NCI-H82 treated with DMSO at 0.1 percent for 48 hours (cell line): ENCODE results near the gene DDIT3.
"Not testable (repeated sequence)": the region's sequence is repeated elsewhere in the genome, so short reads cannot be mapped to it uniquely, and the experiment has no call there.

ENCODE experiments used
- DNase-seq: peaks from one replicate; lab custom pipeline; 2025; ENCODE audit not compliant: unreplicated experiment; lab: John Stamatoyannopoulos, UW

Gene DDIT3, protein sequence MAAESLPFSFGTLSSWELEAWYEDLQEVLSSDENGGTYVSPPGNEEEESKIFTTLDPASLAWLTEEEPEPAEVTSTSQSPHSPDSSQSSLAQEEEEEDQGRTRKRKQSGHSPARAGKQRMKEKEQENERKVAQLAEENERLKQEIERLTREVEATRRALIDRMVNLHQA

DNA sequence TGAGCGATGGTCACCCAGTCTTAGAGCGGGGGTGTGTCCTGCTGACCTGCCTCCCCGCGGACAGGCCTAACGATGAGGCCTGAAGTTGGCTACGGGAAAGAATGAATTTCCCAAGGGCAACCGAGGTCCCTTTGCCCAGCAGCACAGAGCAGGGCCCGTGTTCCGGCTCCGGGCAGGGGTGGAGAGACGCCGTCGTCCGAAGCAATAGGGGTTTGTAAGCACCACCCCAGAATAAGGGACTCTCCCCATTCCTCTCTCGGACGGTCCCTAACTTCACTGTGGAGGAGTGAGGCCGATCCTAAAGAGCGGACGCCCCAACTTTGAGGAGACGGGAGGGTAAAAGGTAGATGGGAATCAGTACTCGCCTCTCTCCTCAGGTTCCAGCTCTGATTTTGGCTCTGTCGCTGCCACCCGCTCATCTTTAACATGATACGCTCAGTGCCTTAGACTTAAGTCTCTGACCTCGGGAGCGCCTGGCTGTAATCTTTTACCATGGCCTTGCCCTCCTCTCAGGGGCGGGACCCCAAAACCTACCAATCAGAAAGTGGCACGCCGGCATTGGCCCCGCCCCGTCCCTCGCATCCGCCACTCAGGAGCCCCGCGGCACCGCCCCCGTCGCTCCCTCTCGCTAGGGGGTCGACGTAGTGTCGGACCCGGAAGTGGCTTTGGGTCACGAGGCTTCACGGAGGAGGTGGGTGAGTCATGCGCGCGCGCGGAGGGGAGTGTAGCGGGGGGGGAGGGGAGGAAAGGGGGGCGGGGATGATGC is at the start of gene DDIT3:
DDIT3 (minus strand) TSS at position 462 of the 766 bp plus-strand sequence. CDS start 3,108 bp downstream, outside the sequence.
- DNase-seq = peak; percentile 98

DNA sequence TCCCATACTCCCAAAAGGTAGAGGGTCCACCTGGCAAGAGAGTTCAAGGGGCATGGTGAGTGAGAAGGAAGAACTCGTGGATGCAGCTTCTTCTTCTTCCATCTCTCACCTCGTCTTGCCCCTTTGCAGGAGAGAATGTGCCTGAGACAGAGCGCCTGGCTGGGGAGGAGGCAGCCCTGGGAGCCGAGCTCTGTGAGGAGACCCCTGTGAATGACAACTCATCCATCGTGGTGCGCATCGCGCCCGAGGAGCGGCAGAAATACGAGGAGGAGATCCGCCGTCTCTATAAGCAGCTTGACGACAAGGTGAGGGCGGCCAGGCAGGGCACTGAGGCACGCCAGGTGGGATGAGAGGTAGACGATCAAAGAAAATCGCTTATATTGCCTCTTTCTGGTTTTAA is 49.5 kb upstream of the DDIT3 start:
- no peak for DNase-seq

DNA sequence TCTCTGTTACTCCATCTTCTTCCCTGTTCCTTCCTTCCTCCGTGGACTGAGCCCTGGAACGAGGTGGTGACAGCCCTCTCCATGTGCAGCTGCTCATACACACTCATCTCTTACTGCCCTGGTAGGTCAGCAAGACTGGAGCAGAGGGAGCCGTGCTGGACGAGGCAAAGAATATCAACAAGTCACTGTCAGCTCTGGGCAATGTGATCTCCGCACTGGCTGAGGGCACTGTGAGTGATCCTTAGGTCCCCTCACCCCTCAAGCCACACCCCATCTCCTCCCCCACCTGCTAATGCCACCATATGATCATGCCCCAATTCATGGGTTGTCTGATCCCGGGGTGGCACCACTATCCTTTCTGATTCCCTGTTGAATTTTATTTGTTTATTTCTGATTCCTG is 48.5 kb upstream of the DDIT3 start:
- no peak for DNase-seq

DNA sequence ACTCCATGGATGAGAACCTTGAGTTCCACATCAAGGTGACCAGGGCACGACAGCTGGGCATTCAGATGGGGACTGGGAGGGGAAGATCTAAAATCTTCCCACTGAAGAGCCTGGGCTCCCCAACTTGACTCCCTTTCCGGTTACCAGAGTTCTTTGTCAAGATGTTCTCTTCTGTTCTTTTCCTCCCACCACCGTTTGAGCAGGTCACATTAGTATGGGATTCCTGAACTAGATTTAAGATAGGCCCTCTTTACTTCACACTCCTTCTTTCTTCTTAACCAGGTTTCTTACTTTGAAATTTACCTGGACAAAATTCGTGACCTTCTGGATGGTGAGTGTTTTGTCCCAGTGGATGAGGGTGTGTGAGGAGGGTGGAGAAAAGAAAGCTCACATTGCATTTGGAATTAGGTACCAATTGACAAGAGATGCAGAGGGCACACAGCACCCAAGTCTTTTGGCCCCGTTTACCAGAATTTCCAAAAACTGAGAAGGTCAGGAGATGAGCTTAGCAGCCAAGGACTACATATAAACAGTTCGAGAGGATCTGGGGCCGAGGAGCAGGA is 43.9 kb upstream of the DDIT3 start:
- no peak for DNase-seq

DNA sequence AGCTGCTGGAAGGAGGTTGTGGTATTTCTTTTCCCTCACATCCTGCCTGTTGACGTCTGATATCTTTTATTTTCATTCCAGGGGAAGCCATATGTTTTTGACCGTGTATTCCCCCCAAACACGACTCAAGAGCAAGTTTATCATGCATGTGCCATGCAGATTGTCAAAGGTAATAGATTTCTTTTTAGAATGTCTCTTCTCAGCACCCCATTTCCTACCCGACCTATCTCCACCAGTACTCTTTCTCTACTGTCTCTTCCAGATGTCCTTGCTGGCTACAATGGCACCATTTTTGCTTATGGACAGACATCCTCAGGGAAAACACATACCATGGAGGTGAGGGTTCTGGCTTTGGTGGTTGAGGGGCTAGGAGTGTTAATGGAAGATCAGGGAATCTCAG is 43.0 kb upstream of the DDIT3 start:
- DNase-seq = no peak

DNA sequence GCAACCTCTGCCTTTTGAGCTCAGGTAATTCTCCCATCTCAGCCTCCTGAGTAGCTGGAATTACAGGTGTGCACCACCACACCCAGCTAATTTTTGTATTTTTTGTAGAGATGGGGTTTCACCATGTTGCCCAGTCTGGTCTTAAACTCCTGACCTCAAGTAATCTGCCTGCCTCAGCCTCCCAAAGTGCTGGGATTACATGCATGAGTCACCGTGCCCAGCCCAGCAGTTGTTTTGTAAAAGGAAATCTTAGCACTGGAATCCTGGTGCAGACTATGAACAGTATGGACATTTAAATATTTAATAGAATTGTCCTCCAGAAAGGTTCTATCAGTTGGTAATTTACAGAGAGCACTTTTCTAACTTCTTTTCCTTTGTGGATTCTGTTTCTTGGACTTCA is 40.8 kb upstream of the DDIT3 start:
- DNase-seq = not testable (repeated sequence)

DNA sequence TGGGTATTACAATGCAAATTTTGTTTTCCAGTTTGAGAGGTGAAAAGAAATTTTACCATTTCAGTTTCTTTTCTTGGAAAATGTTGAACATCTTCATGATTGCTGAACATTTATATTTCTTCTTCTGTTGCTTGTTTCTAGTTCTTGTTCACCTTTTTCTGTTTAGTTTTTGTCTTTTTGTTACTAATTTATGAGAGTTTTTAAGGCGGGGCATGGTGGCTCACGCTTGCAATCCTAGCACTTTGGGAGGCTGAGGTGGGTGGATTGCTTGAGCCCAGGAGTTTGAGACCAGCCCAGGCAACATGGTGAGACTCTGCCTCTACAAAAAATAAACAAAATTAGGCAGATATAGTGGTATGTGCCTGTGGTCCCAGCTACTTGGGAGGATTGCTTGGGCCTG is 40.2 kb upstream of the DDIT3 start:
- DNase-seq = no peak

DNA sequence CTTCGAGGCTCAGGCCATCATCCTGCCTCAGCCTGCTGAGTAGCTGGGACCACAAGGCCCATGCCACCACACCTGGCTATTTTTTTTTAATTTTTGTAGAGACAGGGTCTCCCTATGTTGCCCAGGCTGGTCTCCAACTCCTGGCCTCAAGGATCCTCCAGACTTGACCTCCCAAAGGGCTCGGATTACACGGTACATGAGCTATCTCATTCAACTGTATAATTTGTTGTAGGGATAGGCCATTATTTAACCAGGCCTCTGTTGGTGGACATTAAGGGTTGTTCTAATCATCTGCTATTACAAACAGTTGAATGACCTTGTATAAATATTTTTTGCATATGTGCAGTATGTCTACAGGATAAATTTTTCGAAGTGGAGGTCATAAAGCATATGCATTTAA is 38.5 kb upstream of the DDIT3 start:
- DNase-seq = no peak

DNA sequence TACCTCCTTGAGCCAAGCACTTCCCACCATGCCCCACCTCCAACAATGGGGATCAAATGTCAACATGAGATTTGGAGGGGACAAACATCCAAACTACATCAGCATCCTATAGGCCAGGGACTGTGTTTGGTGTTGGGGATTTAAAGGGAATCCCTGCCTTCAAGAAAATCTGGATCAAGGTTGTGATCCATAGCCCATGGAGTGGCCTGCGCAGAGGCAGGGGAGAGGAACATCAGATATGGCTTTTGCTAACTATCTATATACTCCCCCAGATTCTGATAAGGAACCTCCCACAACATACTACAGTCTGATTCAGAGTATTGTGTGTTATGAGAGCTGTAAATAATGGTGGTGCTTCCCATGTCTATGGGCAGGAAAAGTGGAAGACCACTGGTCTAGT is 34.6 kb upstream of the DDIT3 start:
- DNase-seq = no peak

DNA sequence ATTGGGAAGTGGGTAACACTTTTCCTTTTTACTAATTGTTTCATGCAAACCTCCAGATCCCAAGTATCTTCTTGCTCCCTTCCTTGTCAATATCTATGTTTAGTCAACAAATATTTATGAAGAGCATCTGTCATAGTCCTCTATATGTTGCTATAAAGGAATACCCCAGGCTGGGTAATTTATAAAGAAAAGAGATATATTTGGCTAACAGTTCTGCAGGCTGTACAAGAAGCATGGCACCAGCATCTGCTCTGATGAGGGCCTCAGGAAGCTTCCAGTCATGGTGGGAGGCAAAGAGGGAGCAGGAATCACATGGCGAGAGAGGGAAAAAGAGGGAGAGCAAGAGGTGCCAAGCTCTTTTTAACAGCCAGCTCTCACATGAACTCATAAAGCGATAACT is 34.1 kb upstream of the DDIT3 start:
- no peak for DNase-seq

DNA sequence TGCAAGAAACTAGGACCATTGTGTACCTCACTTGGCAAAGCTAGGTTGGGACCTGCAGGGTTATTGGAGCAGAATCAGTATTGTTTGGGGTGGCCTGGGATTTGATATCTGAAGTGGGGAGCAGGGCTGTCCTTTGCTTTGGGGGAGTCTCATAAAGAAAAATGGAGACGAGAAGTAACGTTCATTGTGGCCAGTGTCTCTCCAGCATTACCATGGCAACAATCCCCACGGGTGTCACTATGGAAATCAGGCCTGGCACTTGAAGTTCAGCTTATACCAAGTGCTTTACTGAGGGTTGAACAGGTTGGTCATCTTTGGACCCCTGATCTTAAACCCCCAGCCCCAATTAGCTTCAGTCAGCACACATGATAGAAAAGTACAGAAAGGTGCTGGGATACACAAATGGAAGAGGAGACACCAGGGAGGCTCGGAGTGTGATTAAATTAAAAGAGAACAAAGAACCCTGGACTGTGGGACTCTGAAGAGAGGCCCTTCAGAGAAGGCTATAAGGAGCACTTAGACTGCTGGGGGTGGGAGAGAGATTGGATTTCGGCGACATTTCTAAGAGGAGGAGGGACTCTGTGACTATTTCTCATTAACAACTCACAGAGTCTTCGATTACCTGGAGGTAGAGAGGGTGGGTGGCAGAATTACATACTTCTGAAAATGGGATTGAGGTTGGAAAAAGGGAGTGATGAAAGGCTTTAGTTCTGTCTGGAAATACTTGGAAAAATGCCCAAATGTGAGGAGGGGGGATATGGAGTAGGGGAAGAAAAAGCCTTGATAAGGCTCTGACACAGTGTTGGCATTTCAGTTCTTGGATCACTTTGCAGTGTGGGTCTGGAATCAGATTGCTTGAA is 33.3 kb upstream of the DDIT3 start:
- DNase-seq = no peak

DNA sequence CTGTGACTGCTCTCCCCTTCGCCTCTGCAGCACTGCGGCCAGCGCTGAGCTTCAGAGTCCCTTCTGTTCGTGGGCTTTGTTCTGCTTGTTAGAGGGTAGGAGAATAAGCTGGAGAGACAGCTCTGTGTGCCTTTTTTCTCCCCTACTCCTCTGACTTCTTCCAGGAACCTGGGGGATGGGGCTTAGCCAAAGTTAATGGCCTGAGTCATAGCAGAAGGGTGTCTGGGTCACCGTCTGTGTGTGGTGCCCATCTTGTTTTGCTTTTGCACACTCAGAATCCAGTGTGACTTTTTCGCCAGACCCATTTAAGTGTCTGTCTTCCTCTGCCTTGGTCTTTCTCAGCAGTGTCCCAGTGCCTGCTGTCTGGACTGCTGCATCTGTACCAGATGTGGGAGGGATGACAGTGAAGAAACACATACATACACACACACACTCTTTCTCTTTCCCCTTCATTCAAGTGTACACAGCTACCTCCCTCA is 32.6 kb upstream of the DDIT3 start:
- no peak for DNase-seq

DNA sequence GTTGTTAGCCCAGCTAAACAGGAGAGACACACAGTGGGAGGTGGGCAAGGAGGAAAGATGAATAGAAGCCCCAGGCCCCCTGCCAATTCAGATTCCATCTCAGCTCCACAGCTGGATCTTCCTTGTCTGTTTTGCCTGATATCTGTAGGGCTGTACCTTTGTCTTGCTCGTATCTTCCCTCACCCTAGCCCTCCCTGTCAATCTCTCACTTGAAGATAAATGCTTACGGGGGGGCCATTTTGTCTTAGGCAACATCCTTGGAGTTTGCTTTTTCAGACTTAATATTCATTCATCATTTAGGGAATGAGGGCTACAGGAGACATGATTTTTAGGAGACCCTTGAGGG is 32.0 kb upstream of the DDIT3 start:
- no peak for DNase-seq

DNA sequence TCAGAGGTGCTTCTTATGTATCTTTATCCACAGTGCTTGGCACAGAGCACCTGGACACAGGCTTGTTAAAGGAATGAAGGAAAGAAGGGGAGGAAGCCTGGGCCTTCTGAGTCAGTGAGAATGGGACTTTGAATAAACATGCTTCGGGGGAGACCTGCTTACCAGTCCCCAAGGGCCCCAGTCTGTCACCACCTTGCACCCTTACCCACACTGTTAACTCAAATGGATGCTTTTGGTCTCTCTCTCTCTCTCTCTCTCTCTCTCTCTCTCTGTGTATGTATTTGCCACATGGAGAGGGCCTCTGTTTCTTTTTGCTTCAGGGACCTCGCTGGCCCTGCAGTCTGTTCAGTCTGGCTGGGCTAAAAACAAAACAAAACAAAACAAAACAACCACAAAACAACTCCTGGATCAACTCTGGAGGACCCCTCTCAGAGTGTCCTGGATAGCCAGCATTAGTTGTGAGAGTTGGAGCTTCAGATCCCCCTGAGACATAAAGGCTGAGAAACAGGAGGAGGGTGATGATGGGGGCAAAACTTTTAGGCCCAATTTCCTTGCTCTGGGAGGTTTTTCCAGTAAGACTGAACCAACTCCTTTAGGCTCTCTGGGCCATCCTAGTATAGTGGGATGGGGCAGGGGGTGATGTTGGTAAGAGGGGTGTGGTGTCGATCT is 31.5 kb upstream of the DDIT3 start:
- no peak for DNase-seq

DNA sequence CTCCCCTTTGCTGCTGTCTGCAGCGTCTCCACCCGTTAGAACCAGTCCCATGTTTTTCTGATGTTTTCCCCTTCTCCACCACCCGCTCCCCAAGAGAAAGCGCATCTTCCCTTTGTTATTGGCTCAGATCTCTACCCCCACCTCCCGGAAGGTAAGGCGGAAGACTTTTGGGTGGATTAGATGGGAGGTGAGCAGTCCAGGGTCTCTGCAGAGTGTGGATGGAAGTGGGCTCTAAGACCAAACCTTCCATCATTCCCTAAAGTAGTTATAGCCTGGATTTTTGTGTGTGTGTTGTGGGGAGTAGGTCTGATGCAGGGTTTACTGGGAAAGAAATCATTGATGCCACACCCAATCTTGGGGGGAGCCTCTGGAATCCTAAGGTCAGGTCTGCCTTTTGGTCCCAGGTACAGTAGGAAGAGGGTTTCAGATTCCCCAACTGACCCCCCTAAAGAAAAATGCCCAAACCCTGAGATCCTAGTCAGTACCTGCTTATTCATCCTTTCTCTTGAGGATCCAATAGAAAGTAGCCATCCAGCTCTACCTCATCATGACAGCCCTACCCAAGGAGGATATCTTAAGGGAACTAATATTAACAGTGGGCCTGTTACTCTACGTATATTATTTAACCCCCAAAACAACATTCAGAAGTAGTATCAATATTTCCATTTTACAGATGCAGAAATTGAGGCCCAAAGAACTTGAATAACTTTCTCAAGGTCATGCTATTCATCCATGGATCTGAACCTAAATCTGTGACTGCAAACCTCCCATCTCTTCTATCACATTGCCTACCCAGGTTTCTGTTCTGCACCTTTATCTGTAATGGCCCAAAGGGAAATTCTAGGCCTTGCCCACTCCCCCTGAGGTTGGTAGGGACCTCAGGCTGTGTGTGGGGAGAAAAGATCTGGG is 30.6 kb upstream of the DDIT3 start:
- no peak for DNase-seq

DNA sequence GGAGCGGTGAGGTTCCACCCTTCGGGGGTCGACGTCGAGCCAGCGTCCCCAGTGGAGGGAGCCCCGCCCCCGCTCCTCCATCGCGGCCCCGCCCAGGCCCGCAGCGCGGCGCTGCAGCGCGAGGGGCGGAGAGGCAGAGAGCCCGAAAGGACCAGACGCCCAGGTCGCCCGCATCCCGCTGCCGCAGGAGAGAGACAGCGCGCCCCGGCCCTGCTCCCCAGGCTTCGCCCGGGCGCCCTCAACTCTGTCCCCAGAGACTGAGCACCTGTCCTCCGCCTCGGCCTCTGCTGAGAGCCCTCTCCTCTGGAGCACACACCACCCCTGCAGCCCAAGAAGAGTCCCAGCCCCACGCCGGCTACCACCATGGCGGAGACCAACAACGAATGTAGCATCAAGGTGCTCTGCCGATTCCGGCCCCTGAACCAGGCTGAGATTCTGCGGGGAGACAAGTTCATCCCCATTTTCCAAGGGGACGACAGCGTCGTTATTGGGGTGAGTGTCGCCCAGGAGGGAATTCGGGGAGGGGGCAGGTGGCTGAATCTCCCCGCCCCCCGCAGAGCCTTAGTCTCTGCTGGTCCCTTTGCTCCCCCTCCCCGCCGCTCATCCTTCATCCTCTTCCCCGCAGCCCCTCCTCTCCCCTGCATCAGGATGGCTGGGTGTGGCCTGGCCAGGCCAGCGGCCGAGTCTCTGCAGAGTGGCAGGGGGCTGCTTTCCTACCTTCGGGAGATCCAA is 29.8 kb upstream of the DDIT3 start, which contains the start of gene KIF5A:
KIF5A (plus strand) TSS at position 136 of the 732 bp plus-strand sequence; CDS start at position 364, 228 bp downstream.
- peak; percentile 10 for DNase-seq

DNA sequence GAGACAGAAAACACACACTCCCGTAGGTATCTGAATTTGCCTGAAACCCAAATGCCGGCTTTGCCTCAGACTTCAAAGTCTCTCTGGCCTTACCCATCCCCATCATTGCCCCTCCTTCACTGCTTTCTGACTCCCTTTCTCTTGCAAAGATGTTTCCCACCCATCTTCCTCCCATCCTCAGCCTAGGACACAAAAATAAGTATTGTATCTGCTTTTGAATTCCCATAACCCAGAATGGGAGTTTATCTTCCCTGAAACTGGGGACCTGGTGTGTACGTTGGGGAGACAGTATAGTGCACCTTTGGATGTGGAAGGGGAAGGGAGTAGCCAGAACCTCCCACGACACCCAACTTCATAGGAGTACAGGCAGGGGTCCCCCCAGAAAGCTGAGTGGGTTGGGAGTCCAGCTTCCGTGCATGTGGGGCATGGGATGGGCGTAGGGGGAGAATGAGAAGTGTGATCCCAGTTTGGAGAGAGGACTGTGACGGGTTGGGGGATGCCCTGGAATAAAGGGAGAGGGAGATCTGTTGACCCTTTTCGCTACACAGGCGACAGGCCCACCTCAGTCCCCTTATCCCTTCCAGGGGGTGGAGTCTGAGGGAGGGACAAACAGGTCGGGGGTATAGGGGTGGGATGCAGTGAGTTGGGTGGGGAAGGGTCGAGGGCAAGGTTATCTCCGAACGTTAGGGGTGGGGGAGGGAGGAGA is 29.0 kb upstream of the DDIT3 start:
- no peak for DNase-seq

DNA sequence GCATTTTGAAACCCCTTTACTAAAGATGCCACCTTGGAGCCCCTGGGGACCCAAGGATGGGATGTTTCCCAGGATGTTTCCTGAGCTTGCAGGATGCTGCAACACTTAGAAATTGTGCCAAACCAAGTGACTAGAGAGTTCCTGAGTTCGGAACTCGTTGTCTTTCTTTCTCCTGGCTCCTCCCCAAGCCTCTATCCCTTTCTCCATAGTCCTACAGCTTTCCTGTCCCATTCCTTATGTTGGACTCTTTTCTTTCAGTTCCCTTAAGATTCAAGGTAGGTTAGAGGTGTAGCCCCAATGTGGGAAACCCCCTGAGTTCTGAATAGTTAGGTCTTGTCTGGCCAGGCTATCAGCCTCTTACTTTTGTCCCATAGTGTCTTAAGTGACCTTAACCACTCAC is 28.2 kb upstream of the DDIT3 start:
- no peak for DNase-seq

DNA sequence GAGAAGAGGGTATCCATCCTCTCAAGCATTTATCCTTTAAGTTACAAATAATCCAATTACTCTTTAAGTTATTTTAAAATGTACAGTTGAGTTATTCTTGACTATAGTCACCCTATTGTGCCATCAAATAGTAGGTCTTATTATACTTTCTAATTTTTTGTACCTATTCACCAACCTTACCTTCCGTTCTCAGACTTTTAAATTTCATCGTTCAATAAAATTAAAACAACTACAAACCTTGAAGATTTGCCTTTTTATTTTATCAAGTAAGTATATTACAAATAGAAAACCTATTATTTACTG is 27.6 kb upstream of the DDIT3 start:
- DNase-seq = no peak
